ENCODE results near the gene TRIM50.
"Not testable (repeated sequence)": the region's sequence is repeated elsewhere in the genome, so short reads cannot be mapped to it uniquely, and the experiment has no call there.

Gene TRIM50

DNA sequence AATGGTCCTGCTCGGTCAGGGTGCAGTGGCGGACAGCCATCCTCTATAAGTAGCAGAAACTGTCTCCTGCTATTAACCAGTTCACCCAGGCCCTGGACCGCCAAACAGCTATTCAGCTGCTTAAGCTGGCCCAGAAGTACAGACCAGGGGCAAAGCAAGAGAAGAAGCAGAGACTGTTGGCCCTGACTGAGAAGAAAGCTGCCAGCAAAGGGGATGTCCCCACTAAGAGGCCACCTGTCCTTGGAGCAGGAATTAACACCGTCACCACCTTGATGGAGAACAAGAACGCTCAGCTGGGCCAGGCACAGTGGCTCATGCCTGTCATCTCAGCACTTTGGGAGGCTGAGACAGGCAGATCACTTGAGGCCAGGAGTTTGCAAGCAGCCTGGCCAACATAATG, 13.6 kb downstream of the TRIM50 start:
- DNase-seq (ENCODE audit: low read depth, low spot score): no peak

GRCh38 chr7:73313521-73313906, 14.4 kb downstream of the TRIM50 start:
- no peak for DNase-seq (ENCODE audit: low read depth, low spot score)

DNA sequence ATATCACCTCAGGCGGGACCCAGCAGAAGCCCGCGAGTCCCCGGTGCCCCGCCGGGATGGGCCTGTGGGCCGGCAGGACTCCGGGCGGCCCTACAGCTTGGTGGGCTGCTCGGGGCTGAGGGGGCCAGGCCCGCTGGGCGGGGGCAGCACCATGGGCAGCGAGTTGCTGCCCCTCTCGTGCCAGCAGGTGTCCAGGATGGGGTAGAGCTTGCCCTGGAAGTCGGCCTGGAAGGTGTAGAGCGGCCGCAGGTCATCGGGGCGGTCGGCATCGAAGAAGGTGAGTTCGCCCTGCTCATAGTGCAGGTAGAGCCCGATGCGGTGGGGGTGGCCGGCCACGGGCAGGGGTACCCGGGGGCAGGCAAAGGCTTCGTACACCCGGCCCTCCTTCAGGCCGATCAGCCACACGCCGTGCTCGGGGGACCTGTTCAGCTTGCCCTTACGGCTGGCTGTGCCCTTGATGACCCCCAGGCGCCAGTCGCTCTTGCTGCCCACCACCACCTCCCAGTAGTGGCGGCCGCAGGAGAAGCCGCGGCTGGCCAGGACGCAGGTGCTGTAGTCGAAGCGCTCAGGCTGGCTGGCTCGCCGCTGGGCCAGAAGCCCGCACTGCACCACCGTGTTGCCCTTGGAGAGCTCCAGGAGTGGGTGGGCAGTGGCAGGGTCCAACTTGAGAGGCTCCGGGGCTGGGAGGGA, 14.9 kb downstream of the TRIM50 start:
- DNase-seq (ENCODE audit: low read depth, low spot score): no peak

GRCh38 chr7:73311421-73311820, 16.5 kb downstream of the TRIM50 start:
- DNase-seq (ENCODE audit: low read depth, low spot score): not testable (repeated sequence)

DNA sequence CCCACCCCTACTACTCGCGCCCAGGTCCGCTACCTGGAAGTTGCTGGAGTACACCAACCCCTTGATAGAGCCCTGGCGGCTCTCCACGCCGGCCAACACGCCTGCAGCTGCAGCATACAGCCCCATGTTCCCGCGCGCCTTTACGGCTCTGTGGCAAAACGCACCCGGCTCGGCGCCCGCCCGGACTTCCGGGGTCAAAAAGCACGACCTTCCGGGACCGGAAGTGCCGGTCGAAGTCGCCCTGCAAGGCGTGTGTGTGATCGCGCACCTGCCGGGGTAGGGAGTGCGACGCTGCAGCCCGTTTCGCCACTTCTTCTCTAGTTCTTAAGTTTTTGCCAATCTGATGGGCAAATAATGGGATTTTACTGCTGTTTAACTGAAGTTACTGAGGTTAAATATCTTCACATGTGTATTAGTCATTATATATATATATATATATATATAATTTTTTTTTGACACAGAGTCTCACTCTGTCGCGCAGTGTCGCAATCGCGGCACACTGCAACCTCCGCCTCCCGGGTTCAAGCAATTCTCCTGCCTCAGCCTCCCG, 19.1 kb downstream of the TRIM50 start, which contains the start of gene NSUN5:
NSUN5 (minus strand) TSS at position 162 of the 550 bp plus-strand sequence; CDS start at position 126, 36 bp downstream.
- peak; percentile 76 for DNase-seq (ENCODE audit: low read depth, low spot score)

DNA sequence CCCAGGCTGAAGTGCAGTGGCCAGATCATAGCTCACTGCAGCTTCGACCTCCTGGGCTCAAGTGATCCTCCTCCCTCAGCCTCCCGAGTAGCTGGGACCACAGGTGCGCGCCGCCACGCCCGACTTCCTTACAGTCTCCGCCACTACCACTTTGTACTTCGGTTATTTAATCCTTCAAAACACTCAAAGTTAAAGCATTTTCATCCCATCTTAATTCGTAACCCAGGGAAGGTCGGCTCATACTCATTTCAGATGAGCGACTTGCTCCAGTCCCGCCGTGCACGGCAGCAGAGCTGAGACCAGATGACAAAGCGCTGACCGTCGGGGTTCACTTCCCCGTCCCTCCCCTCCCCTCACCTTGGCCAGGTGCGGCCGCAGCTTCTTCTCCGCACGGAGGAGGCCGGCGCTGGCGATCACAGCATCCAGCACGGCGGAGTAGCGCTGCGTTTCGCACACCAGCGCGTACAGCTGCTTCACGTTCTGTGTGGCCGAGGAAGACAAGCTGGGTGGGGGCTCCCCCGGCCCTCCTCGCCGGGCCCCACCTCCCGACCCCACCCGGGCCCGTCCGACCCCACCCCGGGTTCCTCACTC, 19.7 kb downstream of the TRIM50 start:
- DNase-seq (ENCODE audit: low read depth, low spot score): no peak

DNA sequence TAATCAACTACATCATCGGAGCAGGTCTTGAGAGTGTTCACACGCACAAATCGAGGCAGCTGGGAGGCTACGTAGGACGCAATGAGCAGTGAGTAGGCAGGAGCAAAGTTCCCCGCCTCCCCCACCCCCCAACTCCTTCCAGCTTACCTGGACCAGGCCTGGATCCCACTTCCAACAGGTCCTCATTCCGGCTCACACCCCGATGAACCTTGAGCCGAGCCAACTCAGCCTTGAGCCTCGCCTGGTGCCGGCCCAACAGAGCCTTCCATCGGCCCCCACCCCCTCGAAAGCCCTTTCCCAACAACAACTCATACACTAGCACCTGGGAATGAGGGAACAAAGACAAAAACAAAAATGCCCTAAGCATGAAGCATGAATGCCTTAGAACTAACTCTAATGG, 20.4 kb downstream of the TRIM50 start:
- no peak for DNase-seq (ENCODE audit: low read depth, low spot score)

- DNase-seq (ENCODE audit: low read depth, low spot score): not testable (repeated sequence)
Measured at GRCh38 chr7:73304612-73305387, 23.1 kb downstream of the TRIM50 start.

GRCh38 chr7:73304071-73304470, 23.8 kb downstream of the TRIM50 start:
- no peak for DNase-seq (ENCODE audit: low read depth, low spot score)

DNA sequence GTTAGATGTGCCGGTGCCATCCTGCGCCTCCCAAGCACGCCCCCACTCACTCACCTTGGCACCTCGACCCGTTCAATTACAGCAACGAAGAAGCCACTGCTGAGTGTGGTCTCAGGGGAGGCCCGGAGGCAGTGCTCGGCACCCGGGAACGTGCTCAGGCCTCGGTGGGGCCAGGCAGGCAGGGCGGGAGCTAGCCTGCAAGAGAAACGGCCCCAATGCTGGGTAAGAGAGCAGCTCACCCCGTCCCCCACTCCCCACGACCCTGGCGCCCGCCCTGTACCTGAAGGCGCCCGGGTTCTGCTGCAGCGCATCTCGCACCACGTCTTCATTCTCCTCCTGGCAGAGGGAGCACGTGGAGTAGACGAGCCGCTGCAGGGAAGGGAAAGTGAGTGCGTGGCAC, 24.3 kb downstream of the TRIM50 start:
- DNase-seq (ENCODE audit: low read depth, low spot score): no peak

DNA sequence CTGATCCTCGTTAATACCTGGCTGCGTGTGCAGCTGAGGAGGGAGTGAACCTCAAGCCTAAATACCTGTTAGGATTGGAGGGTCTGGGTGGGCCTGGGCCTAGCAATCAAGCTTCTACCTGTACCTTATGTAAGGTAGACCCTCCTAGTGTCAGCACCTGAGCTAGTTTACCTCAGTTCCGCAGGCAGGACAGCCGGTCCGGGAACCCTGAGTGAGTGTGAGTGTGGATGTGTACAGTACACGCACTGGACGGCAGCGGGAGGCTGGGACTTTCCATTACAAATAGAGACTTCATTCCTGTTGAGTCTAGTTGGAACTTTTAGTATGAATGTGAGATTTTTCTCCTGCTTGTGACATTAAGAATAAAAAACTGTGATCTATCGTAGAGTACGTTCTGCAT, 25.0 kb downstream of the TRIM50 start:
- DNase-seq (ENCODE audit: low read depth, low spot score): not testable (repeated sequence)

GRCh38 chr7:73301108-73301507, 26.8 kb downstream of the TRIM50 start:
- not testable (repeated sequence) for DNase-seq (ENCODE audit: low read depth, low spot score)

GRCh38 chr7:73299812-73300211, 28.1 kb downstream of the TRIM50 start:
- not testable (repeated sequence) for DNase-seq (ENCODE audit: low read depth, low spot score)

- not testable (repeated sequence) for DNase-seq (ENCODE audit: low read depth, low spot score)
Measured at GRCh38 chr7:73297706-73298105, 30.2 kb downstream of the TRIM50 start.

DNA sequence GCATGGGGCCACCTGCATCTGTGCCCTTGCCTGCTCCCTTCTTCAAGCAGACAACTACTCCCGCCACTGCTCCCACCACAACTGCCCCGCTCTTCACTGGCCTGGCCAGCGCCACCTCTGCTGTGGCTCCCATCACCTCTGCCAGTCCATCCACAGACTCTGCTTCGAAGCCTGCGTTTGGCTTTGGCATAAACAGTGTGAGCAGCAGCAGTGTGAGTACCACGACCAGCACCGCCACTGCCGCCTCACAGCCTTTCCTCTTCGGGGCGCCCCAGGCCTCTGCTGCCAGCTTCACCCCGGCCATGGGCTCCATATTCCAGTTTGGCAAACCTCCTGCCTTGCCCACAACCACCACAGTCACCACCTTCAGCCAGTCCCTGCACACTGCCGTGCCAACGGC, 30.6 kb downstream of the TRIM50 start:
- not testable (repeated sequence) for DNase-seq (ENCODE audit: low read depth, low spot score)

GRCh38 chr7:73277210-73277609, 50.7 kb downstream of the TRIM50 start:
- not testable (repeated sequence) for DNase-seq (ENCODE audit: low read depth, low spot score)

- not testable (repeated sequence) for DNase-seq (ENCODE audit: low read depth, low spot score)
Measured at GRCh38 chr7:73267813-73268212, 60.1 kb downstream of the TRIM50 start.

- not testable (repeated sequence) for DNase-seq (ENCODE audit: low read depth, low spot score)
Measured at GRCh38 chr7:73266719-73267368, 61.0 kb downstream of the TRIM50 start.
